B cell (primary cell): ENCODE results near the gene PDE6A. TPM values are rescaled to one million over a fixed set of nuclear protein-coding genes. Genes with fewer than 3 reads are reported as not detected.

Experiments used
- ATAC-seq: fragments of 200-7000 bp; cut with Tn5 transposase; one replicate; pipeline ENCODE4 v1.10.0; 2021; ENCODE audit warnings: low read depth, mild to moderate bottlenecking, moderate number of reproducible peaks, moderate library complexity
- CTCF ChIA-PET: fragments of 350-600 bp; sonication (Branson Sonifier 250); formaldehyde crosslinking; loops from one replicate; lab custom pipeline; 2021; ENCODE audit warnings: antibody characterized with exemption, inconsistent platforms; lab: Charles Lee
- POLR2A ChIA-PET: fragments of 350-600 bp; sonication (Branson Sonifier 250); formaldehyde crosslinking; loops from one replicate; lab custom pipeline; 2021; ENCODE audit warnings: antibody characterized with exemption; lab: Charles Lee
- DNase-seq: peaks from one replicate; pipeline ENCODE4 v3.0.0; 2013
- H2AFZ ChIP-seq: 2 replicates; pipeline ENCODE4 v1.6.1; 2012; ENCODE audit warnings: mild to moderate bottlenecking, low read depth, low read length; ENCODE audit not compliant: insufficient read depth, poor library complexity, severe bottlenecking
- H3K27ac ChIP-seq, 2 donors: 1 replicate in 1 of 2; 2 replicates in 1 of 2; pipeline ENCODE4 v1.5.1; 2012 to 2013; ENCODE audit warnings: low read length in 2 of 2, mild to moderate bottlenecking in 2 of 2, moderate library complexity in 1 of 2
- H3K27me3 ChIP-seq, 4 experiments: fragments of 200-600 bp in 1 of 4; sonication (generic) in 1 of 4; replicated peaks in 1 of 4; 1 replicate in 2 of 4; 2 replicates in 2 of 4; pipeline versions ENCODE4 v1.6.1 to v1.7.0; 2013 to 2016; ENCODE audit warnings: low read length in 3 of 4, mild to moderate bottlenecking in 2 of 4, mixed read lengths in 1 of 4, moderate library complexity in 1 of 4; ENCODE audit not compliant: insufficient read depth in 4 of 4, control insufficient read depth in 3 of 4; ENCODE audit errors: control extremely low read depth in 1 of 4
- H3K36me3 ChIP-seq, 2 experiments: replicated peaks in 1 of 2; 1 replicate in 1 of 2; 2 replicates in 1 of 2; pipeline versions ENCODE4 v1.6.1 to v1.7.1; 2013; ENCODE audit warnings: low read length in 1 of 2; ENCODE audit not compliant: insufficient read depth in 2 of 2, control insufficient read depth in 1 of 2; ENCODE audit errors: control extremely low read depth in 1 of 2, extremely low read depth in 1 of 2
- H3K4me1 ChIP-seq, 2 donors: fragments of 200-600 bp in 1 of 2; sonication (generic) in 1 of 2; 1 replicate in 1 of 2; 2 replicates in 1 of 2; pipeline versions ENCODE4 v1.5.1 to v1.6.1; 2013 to 2017; ENCODE audit warnings: low read length in 2 of 2; ENCODE audit not compliant: control insufficient read depth in 2 of 2, insufficient read depth in 2 of 2
- H3K4me2 ChIP-seq: replicated peaks from 2 replicates; pipeline ENCODE3; 2012; ENCODE audit warnings: mild to moderate bottlenecking, low read depth, low read length; ENCODE audit not compliant: poor library complexity, severe bottlenecking
- H3K4me3 ChIP-seq, 5 experiments: fragments of 200-600 bp in 1 of 5; sonication (generic) in 1 of 5; 1 replicate in 3 of 5; 2 replicates in 2 of 5; pipeline versions ENCODE4 v1.5.1 to v1.7.0; 2011 to 2016; ENCODE audit warnings: low read length in 4 of 5, mild to moderate bottlenecking in 4 of 5, low read depth in 2 of 5, control low read depth in 1 of 5, moderate library complexity in 1 of 5; ENCODE audit not compliant: insufficient read depth in 1 of 5; ENCODE audit errors: control extremely low read depth in 1 of 5, extremely low read depth in 1 of 5
- H3K79me2 ChIP-seq: fragments of 200-600 bp; sonication (generic); one replicate; pipeline ENCODE4 v1.6.0; 2016; ENCODE audit warnings: low read length; ENCODE audit not compliant: control insufficient read depth, insufficient read depth
- H3K9ac ChIP-seq: fragments of 200-600 bp; sonication (generic); 2 replicates; pipeline ENCODE4 v1.6.1; 2017; ENCODE audit warnings: mild to moderate bottlenecking, low read length, moderate library complexity
- H3K9me3 ChIP-seq, 3 donors: one replicate each; pipeline versions ENCODE4 v1.6.1 to v1.7.1; 2013; ENCODE audit warnings: low read length in 2 of 3; ENCODE audit not compliant: control insufficient read depth in 2 of 3, insufficient read depth in 1 of 3; ENCODE audit errors: control extremely low read depth in 1 of 3
- H4K20me1 ChIP-seq: 2 replicates; pipeline ENCODE4 v1.6.0; 2012; ENCODE audit warnings: mild to moderate bottlenecking, low read length; ENCODE audit not compliant: insufficient read depth, control insufficient read depth, poor library complexity, severe bottlenecking
- H3K27ac Mint-ChIP-seq: one replicate; pipeline ENCODE4 v1.8.0; 2021; ENCODE audit warnings: mixed read lengths
- H3K27me3 Mint-ChIP-seq: one replicate; pipeline ENCODE4 v1.8.0; 2021; ENCODE audit warnings: mixed read lengths
- H3K4me1 Mint-ChIP-seq: one replicate; pipeline ENCODE4 v1.8.0; 2021; ENCODE audit warnings: mixed read lengths
- H3K4me3 Mint-ChIP-seq: one replicate; pipeline ENCODE4 v1.8.0; 2021; ENCODE audit warnings: mixed read lengths
- H3K9me3 Mint-ChIP-seq: one replicate; pipeline ENCODE4 v1.8.0; 2022; ENCODE audit warnings: mixed read lengths; ENCODE audit not compliant: insufficient read depth
- EZH2 ChIP-seq: IDR thresholded peaks from 2 replicates; pipeline ENCODE4 v1.6.1; 2012; ENCODE audit warnings: borderline replicate concordance, low read depth, mild to moderate bottlenecking, moderate library complexity, low read length; ENCODE audit not compliant: insufficient read depth, poor library complexity, severe bottlenecking
- WGBS: methylation state at CpG from one replicate; pipeline ENCODE4 v1.1.5; 2013; ENCODE audit warnings: missing lambda C conversion rate; ENCODE audit not compliant: insufficient coverage; 5-methylcytosine and 5-hydroxymethylcytosine counted together
- intact Hi-C: fragments of 100-400 bp; cut with micrococcal nuclease; formaldehyde crosslinking; loops from one replicate; pipeline ENCODE4 v1.10.0; 2022
- polyA minus RNA-seq: library from RNA; depleted of rRNA, polyadenylated mRNA; stranded (reverse); fragments of >200 nt; gene quantifications from 2 replicates; pipeline ENCODE4 v1.2.3, GENCODE V29; 2012
- polyA plus RNA-seq: library from polyadenylated mRNA; depleted of rRNA; stranded (reverse); fragments of >200 nt; gene quantifications from 2 replicates; pipeline ENCODE4 v1.2.3, GENCODE V29; 2012
- total RNA-seq, 2 donors: library from RNA; stranded (reverse); fragments of 120-200 nt in 1 of 2; gene quantifications; 1 replicate in 1 of 2; 2 replicates in 1 of 2; pipeline versions ENCODE4 v1.2.3 to v1.2.4, GENCODE V29; 2013 to 2022
- TF ChIP-seq, protein P1 (sequence below): fragments of 200-600 bp; IDR thresholded peaks from one replicate; pipeline ENCODE4 v1.8.0; 2022; ENCODE audit warnings: antibody characterized with exemption, mild to moderate bottlenecking

PDE6A gene
- total RNA-seq (not detected in 2 replicates), polyA plus RNA-seq (not detected in 2 replicates), polyA minus RNA-seq (not detected in 2 replicates)
- total RNA-seq (2013): not detected

GRCh38 chr5:149944666-149945065, at the start of gene PDE6A:
TSS of gene PDE6A (minus strand) at chr5:149944793. CDS start at chr5:149944673, 120 bp downstream.
- intact Hi-C loops: no loop called here
- Histone ChIP-seq H3K4me3 (no peak within 1 kb of the TSS), H3K4me2 (no peak within 1 kb of the TSS), H3K27ac (no peak within 1 kb of the TSS), H2AFZ (no peak within 1 kb of the TSS), H3K4me1 (no peaks in the 10 kb centered on the region), H3K36me3 (no peaks in the 10 kb centered on the region), H4K20me1 (no peaks in the 10 kb centered on the region), H3K9me3 (no peaks in the 10 kb centered on the region), H3K9ac (no peak within 1 kb of the TSS), H3K79me2 (no peaks in the 10 kb centered on the region), H3K27me3 (peaks cover 0 to 10% (median 3%) of the 10 kb centered on the region in 4 experiments)
- no peaks in the 10 kb centered on the region for H3K9me3 Mint-ChIP-seq
- no peak within 1 kb of the TSS for H3K27ac Mint-ChIP-seq
- peaks cover 27% of the 10 kb centered on the region for H3K27me3 Mint-ChIP-seq
- ATAC-seq: no peak
- ChIA-PET CTCF (no interaction called here), POLR2A (no interaction called here)
- no peak for DNase-seq
- H3K4me1 Mint-ChIP-seq: no peaks in the 10 kb centered on the region
- no peak for TF ChIP-seq EZH2
- TF ChIP-seq, protein P1, sequence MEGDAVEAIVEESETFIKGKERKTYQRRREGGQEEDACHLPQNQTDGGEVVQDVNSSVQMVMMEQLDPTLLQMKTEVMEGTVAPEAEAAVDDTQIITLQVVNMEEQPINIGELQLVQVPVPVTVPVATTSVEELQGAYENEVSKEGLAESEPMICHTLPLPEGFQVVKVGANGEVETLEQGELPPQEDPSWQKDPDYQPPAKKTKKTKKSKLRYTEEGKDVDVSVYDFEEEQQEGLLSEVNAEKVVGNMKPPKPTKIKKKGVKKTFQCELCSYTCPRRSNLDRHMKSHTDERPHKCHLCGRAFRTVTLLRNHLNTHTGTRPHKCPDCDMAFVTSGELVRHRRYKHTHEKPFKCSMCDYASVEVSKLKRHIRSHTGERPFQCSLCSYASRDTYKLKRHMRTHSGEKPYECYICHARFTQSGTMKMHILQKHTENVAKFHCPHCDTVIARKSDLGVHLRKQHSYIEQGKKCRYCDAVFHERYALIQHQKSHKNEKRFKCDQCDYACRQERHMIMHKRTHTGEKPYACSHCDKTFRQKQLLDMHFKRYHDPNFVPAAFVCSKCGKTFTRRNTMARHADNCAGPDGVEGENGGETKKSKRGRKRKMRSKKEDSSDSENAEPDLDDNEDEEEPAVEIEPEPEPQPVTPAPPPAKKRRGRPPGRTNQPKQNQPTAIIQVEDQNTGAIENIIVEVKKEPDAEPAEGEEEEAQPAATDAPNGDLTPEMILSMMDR: no peak
- H3K4me3 Mint-ChIP-seq: no peak within 1 kb of the TSS
- 100% methylated on average over 1 of the region's 2 CpGs for WGBS

DNA sequence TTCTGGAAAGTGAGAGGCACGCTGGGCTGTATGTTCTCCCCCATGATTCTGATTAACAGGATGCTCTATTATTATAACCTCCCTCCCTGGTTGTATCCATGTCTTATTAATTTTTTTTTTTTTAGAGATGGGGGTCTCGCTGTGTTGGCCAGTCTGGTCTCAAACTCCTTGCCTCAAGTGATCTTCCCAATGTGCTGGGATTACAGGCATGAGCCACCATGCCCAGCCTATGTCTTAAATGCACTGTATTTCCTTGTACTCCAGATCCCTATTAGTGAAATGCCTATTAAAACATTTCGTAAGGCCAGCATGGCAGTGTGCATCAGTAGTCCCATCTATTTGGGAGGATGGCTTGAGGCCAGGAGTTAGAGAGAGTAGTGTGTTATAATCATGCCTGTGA, 48.9 kb upstream of the PDE6A start:
- H2AFZ ChIP-seq: no peak overlapping the region
- intact Hi-C loops: loop anchor here (10.0 kb wide), 1 partner anchor 639 kb away; the partner anchor contains the start of gene PCYOX1L
- no peak overlapping the region for H3K4me3 Mint-ChIP-seq

More for the DNA sequence above, 48.9 kb upstream of the PDE6A start:
- CTCF ChIA-PET: interaction anchor here (0.8 to 5.2 kb wide), 11 partner anchors 9 to 359 kb away, joined by 3 to 194 read pairs (median 6); partner anchors contain the start of gene PPARGC1B
- Histone ChIP-seq H3K27me3 (no peaks in the 10 kb centered on the region), H3K4me1 (no peaks in the 10 kb centered on the region), H3K4me2 (no peak overlapping the region), H4K20me1 (no peaks in the 10 kb centered on the region), H3K9me3 (no peaks in the 10 kb centered on the region), H3K9ac (no peak overlapping the region), H3K4me3 (no peak overlapping the region), H3K79me2 (no peaks in the 10 kb centered on the region), H3K36me3 (peaks cover 0 to 14% of the 10 kb centered on the region in 2 experiments), H3K27ac (no peak overlapping the region)
- H3K27me3 Mint-ChIP-seq: no peaks in the 10 kb centered on the region
- POLR2A ChIA-PET: interaction anchor here (0.8 kb wide), 1 partner anchor 12 kb away, joined by 3 read pairs; no protein-coding TSS in a partner anchor
- no peak for ATAC-seq
- H3K9me3 Mint-ChIP-seq: no peaks in the 10 kb centered on the region
- no peak for TF ChIP-seq EZH2
- TF ChIP-seq, protein P1: no peak
- no peaks in the 10 kb centered on the region for H3K4me1 Mint-ChIP-seq
- no peak overlapping the region for H3K27ac Mint-ChIP-seq
- no CpG with 5 or more reads among the region's 3 CpGs for whole genome bisulfite sequencing
- DNase-seq: no peak
